ENCODE measurements around the gene CD200.

The CD200 gene

GRCh38 chr3:112354642-112355306 lies 21.8 kb downstream of the CD200 start:
- Histone ChIP-seq H2AFZ (no peak overlapping the region), H3K4me2 (ENCODE audit: low read length) (no peak overlapping the region), H3K27me3 (ENCODE audit: control insufficient read depth, insufficient read depth, low read length) (no peaks in the 10 kb centered on the region), H3K9me3 (ENCODE audit: control insufficient read depth, low read length) (no peaks in the 10 kb centered on the region), H3K27ac (peak overlapping the region; percentile 43), H3K4me3 (ENCODE audit: low read depth, low read length) (no peak overlapping the region), H3K9ac (no peak overlapping the region), H3K36me3 (ENCODE audit: control insufficient read depth, insufficient read depth, low read length) (no peaks in the 10 kb centered on the region), H3K79me2 (no peaks in the 10 kb centered on the region), H3K4me1 (no peaks in the 10 kb centered on the region)
- TF ChIP-seq CTCF (IDR thresholded peaks at IDR 0.05) = no peak

GRCh38 chr3:112355307-112355687 lies 22.3 kb downstream of the CD200 start:
- Histone ChIP-seq H2AFZ (no peak overlapping the region), H3K4me2 (ENCODE audit: low read length) (no peak overlapping the region), H3K27ac (no peak overlapping the region), H3K4me3 (ENCODE audit: low read depth, low read length) (no peak overlapping the region), H3K9me3 (ENCODE audit: control insufficient read depth, low read length) (no peaks in the 10 kb centered on the region), H3K79me2 (no peaks in the 10 kb centered on the region), H3K9ac (no peak overlapping the region), H3K4me1 (no peaks in the 10 kb centered on the region), H3K27me3 (ENCODE audit: control insufficient read depth, insufficient read depth, low read length) (no peaks in the 10 kb centered on the region), H3K36me3 (ENCODE audit: control insufficient read depth, insufficient read depth, low read length) (no peaks in the 10 kb centered on the region)
- TF ChIP-seq CTCF (IDR thresholded peaks at IDR 0.05) = no peak

GRCh38 chr3:112357930-112358780 lies 25.2 kb downstream of the CD200 start:
- Histone ChIP-seq H3K9me3 (ENCODE audit: control insufficient read depth, low read length) (no peaks in the 10 kb centered on the region), H3K27me3 (ENCODE audit: control insufficient read depth, insufficient read depth, low read length) (no peaks in the 10 kb centered on the region), H2AFZ (no peak overlapping the region), H3K4me1 (no peaks in the 10 kb centered on the region), H3K4me3 (ENCODE audit: low read depth, low read length) (no peak overlapping the region), H3K79me2 (no peaks in the 10 kb centered on the region), H3K9ac (no peak overlapping the region), H3K36me3 (ENCODE audit: control insufficient read depth, insufficient read depth, low read length) (no peaks in the 10 kb centered on the region), H3K4me2 (ENCODE audit: low read length) (peak overlapping the region; percentile 26), H3K27ac (peak overlapping the region; percentile 38)
- TF ChIP-seq CTCF (IDR thresholded peaks at IDR 0.05) = no peak

- no peak overlapping the region for H3K4me2 ChIP-seq (ENCODE audit: low read length)
- H2AFZ ChIP-seq = no peak overlapping the region
- no peaks in the 10 kb centered on the region for H3K27me3 ChIP-seq (ENCODE audit: control insufficient read depth, insufficient read depth, low read length)
- no peak overlapping the region for H3K4me3 ChIP-seq (ENCODE audit: low read depth, low read length)
- H3K36me3 ChIP-seq (ENCODE audit: control insufficient read depth, insufficient read depth, low read length) = no peaks in the 10 kb centered on the region
- H3K9ac ChIP-seq = no peak overlapping the region
- H3K27ac ChIP-seq = no peak overlapping the region
- H3K4me1 ChIP-seq = no peaks in the 10 kb centered on the region
- no peaks in the 10 kb centered on the region for H3K79me2 ChIP-seq
- H3K9me3 ChIP-seq (ENCODE audit: control insufficient read depth, low read length) = no peaks in the 10 kb centered on the region
- TF ChIP-seq CTCF (IDR thresholded peaks at IDR 0.05) = no peak
Measured at GRCh38 chr3:112360561-112360960, 27.6 kb downstream of the CD200 start.
